SIG-M5 (cell line): ENCODE data around the gene PITPNC1.
"Not testable (repeated sequence)": the region's sequence is repeated elsewhere in the genome, so short reads cannot be mapped to it uniquely, and the experiment has no call there.

Source experiments
- DNase-seq: peaks from one replicate; lab custom pipeline; 2025; lab: John Stamatoyannopoulos, UW

Gene PITPNC1

GRCh38 chr17:67651218-67651579 lies 274.1 kb downstream of the PITPNC1 start:
- not testable (repeated sequence) for DNase-seq

DNA sequence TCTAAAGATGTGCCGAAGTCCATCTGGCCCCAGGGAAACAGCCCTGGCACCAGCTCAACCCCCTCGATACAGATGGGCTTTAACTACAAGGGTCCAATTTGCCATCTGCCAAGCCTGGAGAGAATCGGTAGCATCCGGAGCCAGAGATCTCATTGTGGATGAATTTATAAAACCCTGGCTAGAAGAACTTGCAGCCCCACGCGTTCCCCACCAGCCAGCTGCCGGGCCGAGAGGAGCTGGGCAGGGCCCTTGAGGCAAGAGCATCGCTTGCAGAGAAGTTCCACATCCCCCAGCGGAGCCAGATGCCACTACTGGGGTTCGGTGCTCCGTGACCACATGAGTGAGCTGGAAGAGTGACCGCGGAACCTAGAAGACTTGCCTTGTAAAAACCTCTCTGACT lies 275.4 kb downstream of the PITPNC1 start:
- DNase-seq: no peak

- no peak for DNase-seq
These were observed 278.5 kb downstream of the PITPNC1 start for GRCh38 chr17:67655478-67656148.

DNA sequence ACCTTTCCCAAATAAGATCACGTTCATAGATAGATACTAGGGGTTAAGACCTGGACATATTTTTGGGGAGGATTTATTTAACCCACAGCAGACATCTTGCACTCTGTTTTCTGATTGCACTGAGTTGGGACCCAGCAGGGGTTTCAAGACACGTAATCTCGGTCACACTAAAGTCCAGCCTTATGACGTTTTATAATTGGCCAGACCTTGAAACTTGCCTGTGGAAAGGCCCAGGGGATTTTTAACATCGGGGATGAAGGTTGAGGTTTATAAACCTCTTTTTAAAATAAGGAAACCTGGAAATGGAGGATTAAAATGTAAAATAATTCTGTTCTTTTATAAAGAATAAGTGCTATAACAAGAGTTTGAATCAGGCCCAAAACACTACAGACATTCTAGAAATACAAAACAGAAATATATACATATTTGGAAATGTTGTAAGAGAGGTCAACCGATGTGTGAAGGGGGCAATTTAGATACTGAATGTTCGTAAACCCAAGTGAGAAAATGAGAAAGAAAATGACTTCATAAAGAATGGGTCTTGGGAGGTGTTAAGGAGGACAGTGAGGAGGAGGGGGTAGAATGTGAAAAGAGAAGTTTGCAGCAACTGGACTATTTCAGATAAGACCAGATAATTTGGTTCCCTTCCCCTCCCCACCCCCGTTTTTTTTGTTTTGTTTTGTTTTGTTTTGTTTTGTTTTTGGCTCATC lies 279.6 kb downstream of the PITPNC1 start:
- no peak for DNase-seq

GRCh38 chr17:67657596-67657995 lies 280.5 kb downstream of the PITPNC1 start:
- no peak for DNase-seq

GRCh38 chr17:67658265-67658664 lies 281.2 kb downstream of the PITPNC1 start:
- no peak for DNase-seq

DNA sequence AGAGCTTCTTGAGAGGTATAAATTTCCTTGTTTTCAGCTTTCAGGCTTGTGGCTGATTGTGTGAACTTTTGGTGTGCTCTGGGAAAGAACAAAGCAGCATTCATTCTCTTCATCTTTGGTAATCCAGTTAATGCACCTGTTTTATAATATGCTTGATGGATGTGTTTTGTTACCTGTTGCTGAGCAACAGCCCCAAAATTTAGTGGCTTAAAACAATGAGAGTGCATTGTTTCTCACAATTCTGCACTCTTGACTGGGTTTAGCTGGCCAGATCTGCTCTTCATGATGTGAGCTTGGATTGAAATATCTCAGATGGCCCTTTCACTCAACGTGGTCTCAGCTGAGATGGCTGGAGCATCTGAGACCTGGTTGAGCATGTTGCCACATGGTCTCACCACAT lies 281.9 kb downstream of the PITPNC1 start:
- no peak for DNase-seq

DNA sequence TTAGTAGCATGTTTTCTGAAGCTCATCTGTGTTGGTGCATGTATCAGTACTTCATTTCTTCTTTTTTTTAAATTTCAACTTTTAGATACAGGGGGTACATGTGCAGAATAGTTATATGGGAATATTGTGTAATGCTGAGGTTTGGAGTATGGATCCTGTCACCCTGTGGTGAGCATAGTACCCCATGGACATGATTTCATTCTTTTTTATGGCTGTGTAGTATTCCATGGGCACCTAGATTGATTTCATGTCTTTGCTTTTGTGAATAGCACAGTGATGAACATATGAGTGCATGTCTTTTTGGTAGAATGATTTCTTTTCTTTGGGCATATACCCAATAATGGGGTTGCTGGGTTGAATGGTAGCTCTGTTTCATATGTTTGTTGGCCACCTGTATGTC lies 285.6 kb downstream of the PITPNC1 start:
- DNase-seq: no peak

- no peak for DNase-seq
These were observed 286.4 kb downstream of the PITPNC1 start for GRCh38 chr17:67663457-67663856.

GRCh38 chr17:67666028-67666427 lies 288.9 kb downstream of the PITPNC1 start:
- DNase-seq: no peak

DNA sequence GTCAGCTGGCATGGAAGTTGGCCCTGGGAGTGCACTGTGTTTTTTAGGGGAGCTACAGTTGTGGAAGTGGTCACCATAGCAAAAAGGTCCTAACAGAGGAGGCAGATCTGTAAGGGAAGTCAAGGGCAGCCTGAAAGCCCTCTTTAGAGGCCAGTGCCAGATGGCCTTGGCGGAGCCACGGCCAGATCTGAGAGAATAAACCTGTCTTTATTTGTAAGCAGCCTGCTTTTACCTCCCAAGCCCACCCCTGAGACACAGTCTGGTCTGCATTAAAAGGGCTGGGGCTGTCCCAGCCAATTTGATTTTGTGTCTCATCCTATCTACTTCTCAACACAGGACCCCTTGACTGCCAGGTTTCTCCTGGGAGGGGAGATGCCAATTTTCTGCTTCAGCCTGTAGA lies 289.6 kb downstream of the PITPNC1 start:
- DNase-seq: no peak

DNA sequence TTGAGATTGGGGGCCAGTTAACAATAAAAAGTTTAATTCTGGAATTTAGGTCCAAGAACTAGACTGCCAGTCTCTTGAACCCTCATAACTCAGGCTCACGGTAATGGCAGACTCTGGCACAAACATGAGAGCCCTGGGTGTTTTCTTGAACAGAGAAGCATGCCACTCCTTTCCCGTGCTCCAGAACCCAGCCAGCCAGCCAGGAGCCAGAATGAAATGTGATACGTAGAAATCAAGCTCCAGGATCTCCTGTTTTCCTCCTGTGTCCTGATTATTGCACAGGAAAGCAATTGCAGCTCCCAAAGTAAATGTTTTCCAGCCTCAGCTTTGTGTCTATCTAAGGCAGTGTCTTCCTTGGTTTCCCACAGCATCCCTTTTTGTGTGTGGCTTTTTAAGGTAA lies 294.4 kb downstream of the PITPNC1 start:
- no peak for DNase-seq

DNA sequence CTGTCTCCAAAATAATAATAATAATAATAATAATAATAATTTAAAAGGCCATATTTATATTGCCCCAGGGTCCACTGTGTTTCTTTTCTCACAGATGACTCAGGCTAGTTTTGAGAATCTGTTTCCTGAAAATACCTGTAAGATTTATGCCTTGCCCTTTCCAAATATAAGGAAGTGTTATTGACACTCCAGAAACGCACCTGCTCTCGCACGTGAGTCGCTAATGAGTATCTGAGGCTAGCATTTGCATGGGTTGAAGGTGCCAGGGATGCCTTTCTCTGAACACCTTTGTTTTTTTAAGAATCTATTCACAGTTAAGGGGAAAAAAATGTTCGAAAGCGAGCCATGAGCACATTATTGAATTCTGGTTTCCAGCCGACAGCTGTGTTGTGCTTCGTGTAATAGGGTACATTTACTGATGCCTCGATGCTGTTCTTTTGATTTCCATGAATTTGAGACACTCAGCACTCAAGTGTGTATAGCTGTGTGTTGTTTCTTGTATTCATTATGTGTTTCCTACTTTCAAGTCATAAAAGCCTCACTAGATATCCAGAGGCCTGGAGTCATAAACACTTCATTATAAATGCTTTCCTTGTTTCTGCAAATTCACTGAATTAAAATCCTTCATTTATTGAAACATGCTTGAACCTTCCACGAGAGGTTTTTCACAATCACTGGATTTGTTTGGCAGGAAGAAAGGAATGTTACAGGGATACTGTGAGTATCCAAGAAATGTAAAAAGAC lies 295.7 kb downstream of the PITPNC1 start:
- no peak for DNase-seq

GRCh38 chr17:67675481-67675880 lies 298.4 kb downstream of the PITPNC1 start:
- DNase-seq: no peak

DNA sequence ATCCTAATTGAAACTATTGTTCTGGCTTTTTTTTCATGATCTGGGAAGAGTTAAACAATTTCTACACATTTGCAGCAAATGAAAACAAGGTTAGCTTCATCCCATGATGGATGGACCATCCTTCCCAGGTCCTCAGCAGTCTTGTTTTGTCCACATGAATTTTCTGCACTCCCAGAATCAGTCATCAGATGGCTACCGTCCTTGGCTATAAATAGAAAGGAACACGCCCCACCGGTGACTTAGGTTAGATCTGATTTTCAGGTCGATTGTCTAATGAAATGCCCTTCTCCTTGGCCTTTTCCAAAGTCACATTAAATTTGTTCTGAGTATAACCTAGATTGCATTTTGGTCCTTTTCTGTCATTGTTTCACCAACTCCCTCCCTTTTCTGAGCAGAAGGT lies 299.2 kb downstream of the PITPNC1 start:
- DNase-seq: no peak

DNA sequence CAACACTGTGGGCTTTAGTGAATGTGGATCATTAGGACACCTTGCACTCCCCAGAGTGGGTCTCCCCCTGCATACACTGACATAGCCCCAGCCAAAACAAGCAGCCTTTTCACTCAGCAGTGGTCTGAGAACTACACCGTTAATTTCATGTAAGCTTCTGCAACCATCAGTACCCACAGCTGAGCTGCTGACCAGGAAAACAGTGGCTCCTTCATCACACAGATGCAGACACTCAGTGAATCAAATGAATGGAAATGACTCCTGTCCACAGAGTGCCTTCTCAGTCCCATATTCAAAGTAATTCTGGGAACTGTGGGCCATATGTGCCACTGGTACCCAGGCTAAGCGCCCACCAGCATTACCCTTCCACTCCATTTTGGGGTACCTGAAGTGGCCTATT lies 301.3 kb downstream of the PITPNC1 start:
- no peak for DNase-seq

DNA sequence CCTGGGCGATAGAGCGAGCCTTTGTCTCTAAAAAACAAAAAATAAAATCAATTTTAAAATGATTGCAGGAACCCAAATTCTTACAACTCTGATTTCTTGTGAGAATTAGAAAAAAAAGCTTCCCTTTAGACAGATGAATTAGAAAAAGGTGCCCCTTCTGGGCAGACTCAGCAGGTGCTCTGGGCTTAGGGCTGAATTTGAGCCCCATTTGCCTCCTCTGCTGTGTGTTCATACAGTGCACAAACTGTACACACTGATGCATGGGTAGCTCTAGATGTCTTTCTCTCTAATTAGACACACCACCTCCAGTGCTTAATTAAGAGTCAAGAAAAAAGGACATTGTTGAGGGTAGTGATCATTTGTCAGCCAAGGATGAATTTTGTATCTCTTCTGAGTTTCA lies 302.1 kb downstream of the PITPNC1 start:
- no peak for DNase-seq

GRCh38 chr17:67679721-67680120 lies 302.6 kb downstream of the PITPNC1 start:
- DNase-seq: no peak

DNA sequence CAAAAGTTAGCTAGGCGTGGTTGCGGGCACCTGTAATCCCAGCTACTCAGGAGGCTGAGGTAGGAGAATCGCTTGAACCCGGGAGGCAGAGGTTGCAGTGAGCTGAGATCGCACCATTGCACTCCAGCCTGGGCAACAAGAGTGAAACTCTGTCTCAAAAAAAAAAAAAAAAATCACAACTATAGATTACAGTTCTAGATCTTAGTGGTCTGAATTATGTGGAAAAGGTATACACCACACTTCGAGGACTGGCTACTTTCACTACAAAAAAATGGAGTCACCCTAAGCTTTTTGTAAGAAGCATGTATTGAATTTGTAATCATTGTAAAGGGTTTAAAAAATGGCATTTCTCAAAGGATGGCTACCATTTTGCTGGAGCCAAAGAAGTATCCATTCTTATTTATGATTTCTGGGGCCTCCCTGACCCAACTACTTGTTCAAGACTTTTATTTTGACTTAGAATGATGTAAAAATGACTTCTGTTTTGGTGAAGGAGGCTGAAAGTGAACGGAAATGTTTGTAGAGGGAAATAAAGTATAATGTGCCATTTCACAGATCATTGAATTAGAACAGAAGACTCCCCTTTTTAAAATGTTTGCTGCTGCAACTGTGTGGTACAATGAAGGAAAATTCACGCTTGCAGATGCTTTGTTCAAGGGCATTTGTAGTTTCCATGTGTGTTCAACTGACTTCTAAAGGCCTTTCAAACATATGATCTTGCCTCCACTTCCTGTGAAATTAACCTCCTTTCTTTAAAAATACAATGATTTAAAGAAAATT lies 303.6 kb downstream of the PITPNC1 start:
- no peak for DNase-seq

DNA sequence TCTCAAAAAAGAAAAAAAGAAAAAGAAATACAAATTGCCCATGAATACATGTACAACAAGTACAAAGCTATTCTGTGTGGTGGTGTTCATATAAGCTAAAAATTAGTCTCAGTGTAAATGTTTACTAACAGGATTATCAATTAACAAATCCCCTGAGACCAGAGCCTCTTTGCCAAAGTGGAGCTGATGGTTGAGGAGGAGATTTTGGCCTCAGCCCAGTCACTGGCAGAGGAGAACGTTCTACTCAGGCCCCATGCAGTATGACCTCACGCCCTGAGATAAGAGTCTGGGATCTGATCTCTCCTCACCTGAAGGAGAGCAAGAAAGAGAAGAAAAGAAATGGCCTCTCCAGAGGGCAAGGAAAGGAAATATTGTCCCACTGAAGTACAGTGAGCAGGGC lies 305.1 kb downstream of the PITPNC1 start:
- no peak for DNase-seq

GRCh38 chr17:67685351-67685750 lies 308.3 kb downstream of the PITPNC1 start:
- DNase-seq: no peak

- DNase-seq: no peak
These were observed 309.2 kb downstream of the PITPNC1 start for GRCh38 chr17:67686241-67686640.
